ENCODE data around the gene KY.

Gene KY

DNA sequence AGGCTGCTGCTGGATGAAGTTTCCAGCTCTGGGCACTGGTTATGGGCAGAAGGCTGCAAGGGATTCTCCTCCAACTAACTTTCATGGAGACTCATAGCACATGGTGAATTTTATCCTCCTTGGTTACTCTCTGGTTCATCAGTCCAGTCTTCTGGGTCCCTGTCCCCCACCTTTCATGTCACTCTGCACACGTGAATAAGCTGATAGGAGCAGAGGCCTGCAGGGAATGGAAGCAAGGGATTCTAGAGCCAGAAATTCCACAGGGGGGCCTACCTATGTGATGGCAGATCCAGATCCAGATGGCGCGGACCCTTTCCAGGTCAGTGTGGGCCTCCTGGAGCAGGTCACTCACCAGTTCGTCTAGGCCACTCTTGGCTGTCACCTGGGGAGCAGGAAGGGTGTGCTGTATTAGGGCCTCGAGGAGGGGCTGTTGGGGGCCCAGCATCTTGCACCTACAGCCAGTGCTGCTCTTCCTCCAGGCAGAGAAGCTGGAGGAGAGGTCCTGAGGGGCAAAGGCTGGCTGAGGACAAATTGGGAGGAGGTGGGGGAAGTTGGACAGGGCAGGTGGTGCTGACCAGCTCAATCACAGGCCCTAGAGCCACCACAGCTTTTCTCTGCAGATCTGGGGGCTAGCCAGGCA is 30.2 kb downstream of the KY start:
- H3K4me3 ChIP-seq (ENCODE audit: low read depth, low read length): no peak overlapping the region

GRCh38 chr3:134619884-134620445 is 30.9 kb downstream of the KY start:
- H3K4me3 ChIP-seq (ENCODE audit: low read depth, low read length): no peak overlapping the region

- H3K4me3 ChIP-seq (ENCODE audit: low read depth, low read length): no peak overlapping the region
Measured at GRCh38 chr3:134619301-134619615, 31.6 kb downstream of the KY start.

DNA sequence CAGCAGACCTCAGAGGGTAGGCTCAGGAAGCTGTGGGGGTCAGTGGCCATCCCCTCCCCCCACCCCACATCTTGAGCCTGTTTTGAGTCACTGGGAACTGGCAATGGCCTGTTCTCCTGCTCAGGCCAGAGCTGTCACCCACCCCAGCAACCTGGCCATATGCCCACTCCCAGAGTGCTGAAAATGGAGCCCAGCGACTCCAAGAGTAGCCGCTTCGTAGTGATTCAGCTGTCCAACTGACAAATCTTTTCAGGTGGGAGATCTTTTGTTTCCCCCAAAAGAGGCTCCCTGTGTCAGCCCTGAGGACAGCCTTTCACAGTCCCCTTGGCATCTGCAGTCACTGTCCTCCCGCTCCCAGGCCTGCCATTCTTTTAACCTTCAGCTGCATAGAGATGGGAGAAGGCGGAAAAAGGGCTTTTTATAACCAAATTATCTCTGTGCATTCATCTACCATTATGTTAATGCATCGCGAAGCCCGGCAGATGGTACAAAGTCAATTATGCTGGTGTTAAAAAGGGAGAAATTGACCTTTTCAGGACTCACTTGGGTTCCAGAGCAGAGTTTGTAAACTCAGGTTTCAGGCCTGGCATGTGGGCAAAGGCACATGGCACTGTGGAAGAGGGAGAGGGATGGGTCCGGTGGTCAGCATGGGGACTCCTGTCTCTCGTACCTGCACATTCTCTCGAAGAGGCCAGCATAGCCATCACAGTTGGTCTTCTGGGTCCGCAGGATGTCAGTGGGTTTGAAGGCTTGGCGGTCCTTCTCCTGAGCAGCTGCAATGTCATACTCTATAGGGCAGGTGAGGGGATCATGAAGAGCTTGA is 32.1 kb downstream of the KY start:
- H3K4me3 ChIP-seq (ENCODE audit: low read depth, low read length): no peak overlapping the region

DNA sequence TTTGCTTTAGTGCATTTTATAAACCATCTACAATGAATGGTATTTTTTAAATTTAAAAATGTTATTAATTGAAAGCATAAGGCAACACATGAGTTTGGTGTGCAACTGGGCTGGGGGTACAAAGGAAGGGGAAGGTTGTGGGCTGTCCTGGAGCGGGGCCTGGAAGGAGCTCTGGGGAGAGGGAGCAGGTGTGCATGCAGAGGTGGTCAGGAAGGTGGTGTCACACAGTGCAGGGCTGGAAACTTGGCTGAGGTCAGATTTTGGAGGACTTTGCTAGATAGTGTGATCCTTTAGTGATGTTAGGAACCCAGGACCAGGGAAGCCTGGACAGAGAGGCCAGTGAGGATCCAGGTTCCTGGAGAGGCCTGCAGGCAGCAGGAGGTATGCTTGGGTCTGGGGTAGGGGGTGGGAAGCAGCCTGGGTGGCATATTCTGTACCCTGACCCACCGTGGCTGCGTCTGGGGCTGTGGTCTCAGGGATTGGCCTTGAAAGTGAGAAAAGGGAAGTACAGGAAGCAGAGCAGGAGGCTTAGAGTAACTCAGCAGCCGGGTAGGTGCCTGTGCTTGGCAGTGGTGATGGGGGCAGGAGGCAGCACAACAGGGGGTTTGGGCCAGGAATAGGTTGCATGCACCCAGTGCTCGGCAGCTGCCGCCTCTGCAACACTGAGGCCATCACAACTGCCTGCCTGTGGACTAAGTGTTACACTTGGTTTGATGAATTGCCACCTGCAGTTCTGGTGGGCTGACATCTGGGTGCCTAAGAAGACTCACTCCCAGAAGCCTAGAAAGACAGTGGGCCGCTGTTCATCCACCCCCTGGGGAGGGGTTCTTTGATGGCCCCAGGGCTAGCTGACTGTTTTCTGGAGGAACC is 33.0 kb downstream of the KY start:
- H3K4me3 ChIP-seq (ENCODE audit: low read depth, low read length): no peak overlapping the region

DNA sequence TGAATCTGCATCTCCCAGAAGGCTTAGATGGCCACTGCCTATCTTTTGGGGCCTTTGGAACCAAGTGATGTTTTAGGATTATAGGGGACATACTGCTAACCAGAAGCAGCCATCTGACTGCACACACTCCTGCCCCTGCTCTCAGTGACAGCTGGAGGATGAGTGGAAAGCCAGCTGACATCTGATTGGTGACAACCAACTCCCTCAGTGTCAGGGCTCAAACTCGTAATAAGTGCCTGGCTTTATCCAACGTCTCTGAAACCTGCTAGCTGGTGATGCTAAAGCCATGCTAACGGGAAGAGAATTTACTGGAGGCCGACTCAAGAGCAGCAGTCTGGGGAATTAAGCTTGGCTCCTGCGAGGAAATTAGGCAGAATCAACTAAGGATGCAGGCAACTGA is 35.1 kb downstream of the KY start:
- H3K4me3 ChIP-seq (ENCODE audit: low read depth, low read length): no peak overlapping the region

DNA sequence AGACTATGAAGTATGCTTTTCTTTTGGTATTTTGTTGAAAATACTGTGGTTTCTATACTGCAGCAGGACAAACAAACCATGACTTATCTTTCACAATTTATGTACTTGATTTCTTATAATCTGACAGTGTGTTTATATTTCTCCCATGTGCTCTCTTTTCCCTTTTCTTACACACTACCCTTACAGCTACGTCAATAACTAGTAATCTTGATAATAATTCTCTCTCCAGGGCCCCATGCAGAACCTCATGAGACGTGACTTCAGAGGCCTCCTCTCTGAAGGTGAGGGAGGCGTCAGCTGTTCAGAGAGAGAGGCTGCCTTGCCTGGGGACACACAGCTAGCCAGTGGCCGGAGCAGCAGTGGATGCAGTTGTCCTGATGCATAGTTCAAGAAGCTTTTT is 35.9 kb downstream of the KY start:
- H3K4me3 ChIP-seq (ENCODE audit: low read depth, low read length): no peak overlapping the region

GRCh38 chr3:134613006-134613520 is 37.8 kb downstream of the KY start:
- no peak overlapping the region for H3K4me3 ChIP-seq (ENCODE audit: low read depth, low read length)

GRCh38 chr3:134611516-134611915 is 39.3 kb downstream of the KY start:
- H3K4me3 ChIP-seq (ENCODE audit: low read depth, low read length): no peak overlapping the region

- no peak overlapping the region for H3K4me3 ChIP-seq (ENCODE audit: low read depth, low read length)
Measured at GRCh38 chr3:134610432-134611385, 40.1 kb downstream of the KY start.

DNA sequence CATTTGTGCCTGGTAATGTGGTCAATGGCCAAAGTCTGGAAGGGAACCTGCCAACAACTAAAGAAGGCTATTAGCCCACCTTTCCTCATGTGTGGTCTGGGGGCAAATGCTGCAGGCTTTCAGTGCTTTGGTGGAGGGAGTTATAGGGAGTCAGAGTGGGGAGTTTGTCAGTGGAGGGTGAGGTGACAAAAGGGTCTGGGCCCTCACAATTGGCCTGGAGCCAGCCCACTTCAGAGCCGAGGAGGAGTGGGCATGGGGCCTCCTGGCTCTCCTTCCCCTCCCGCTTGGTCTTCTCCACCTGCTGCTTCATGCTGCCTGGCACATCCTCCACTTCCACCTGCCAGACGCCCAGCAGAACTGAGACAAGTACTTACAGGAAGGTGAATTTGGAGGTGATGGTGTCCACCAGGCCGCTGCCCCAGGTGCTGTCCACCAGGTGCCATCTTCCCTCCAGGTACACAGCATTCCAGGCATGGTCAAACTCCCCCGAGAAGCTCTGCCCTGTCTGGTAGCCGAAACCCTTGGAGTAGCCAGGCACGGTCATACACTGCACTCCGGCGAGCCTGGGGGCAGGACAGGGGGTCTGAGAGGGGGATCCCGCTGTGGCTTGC is 40.9 kb downstream of the KY start:
- no peak overlapping the region for H3K4me3 ChIP-seq (ENCODE audit: low read depth, low read length)

DNA sequence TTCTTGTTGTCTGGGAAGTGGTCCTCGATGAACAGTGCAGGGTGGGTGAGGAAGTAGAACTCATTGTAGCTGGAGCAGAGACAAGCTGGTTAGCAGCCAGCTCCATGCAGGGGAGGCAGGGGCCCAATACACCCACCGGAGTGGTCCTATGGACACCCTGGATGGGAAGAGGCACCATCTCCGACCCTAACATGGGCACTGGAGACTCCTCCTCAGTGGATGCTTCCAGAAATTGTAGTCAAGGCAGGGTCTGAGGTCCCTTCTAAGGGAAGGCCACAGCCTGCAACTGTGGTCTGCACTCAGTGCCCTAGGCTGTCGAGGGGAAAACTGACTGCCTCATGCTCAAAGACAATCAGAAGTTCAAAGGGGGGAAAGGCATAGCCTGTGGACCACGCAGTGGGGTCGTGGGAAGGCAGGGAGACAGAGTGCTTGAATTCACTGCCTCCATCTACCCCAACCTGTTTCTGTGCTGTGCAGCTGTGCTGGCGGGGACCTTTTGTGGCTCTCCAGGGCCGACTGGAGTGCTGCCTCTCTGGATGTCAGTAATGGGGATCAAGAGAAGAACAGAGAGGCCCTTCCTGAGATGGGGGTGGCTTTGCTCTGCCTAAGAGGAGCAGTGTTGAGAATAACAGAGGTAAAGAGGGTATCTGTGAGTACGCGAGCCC is 41.9 kb downstream of the KY start:
- no peak overlapping the region for H3K4me3 ChIP-seq (ENCODE audit: low read depth, low read length)

DNA sequence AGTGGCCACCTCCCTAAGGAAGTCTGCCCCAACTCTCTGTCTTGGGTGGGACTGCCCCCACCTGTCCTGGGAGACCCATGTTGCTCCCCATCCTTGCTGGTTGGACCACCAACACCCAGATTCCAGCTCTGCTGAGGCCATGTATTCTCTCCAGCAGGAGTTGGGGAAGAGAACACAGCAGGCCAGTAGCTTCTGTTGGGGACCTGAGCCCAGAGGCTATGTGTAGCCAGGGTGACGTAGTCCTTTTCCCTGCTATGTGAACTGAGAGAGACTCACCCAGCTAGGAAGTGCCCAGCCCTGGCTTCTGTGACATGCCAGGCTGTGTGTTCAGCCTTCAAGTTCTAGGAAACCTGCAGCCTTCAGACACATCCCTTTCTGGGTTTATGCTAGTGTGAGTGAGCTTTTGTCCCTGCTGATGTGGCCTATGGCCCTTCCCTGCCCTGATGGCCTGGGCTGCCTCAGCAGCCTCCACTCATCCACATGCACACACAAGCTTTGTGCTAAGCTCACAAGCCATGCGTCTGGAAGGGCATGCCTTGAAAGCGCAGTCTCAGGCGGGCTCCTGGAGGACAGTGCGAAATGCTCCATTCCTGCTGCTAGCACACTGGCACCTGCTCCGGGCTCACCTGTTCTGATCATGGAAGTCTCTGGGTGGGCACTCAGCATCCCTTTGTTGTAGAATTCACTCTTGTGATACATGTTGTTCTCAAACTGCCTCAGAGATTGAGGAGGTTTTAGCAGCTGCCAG is 42.6 kb downstream of the KY start:
- no peak overlapping the region for H3K4me3 ChIP-seq (ENCODE audit: low read depth, low read length)

- no peak overlapping the region for H3K4me3 ChIP-seq (ENCODE audit: low read depth, low read length)
Measured at GRCh38 chr3:134607054-134608022, 43.5 kb downstream of the KY start.

DNA sequence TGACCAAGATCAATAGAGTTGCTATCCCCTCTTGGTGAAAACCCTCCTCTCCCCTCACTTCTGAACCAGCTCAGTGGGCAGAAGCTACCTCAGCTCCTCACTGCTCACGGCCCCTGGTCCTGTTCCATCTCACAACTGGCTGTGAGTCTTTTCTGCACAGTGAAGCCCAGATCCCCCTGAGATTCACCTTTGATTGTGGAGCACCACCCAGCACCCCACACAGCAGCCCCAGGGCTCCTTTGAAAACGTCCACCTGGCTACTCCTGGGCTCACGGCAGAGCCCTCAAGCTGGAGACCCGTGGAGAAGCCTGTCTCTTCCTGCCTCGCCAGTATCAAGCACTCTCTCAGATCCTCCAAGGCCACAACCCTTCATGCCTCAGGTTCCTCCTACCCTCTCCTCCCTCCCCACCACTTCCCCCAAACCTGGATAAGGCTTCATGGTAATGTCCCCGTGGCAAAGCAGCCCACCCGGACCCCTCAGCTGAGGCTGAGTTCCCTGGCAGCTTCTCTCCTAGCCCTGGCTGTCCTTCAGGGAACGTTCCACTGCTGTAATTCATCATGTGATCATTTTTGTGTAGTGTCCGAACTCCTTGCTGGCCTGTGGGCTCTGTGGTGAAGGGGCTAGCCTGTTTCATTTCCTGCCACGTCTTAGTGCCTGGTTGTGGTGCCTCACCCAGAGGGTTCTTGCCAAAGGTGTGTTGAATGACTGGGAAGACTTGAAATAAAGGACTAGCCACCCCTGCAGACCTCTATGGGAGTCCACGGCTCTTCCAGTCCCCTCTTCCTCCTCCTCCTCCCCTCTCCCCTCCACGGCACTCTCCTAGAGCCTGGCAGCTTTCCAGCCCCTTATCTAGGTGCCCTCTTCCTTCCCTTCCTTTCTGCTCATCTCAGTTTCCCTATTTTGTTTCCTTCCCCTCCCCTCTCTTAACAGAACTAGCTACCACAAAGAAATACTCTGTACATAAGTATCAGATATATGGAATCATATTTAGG is 44.5 kb downstream of the KY start:
- no peak overlapping the region for H3K4me3 ChIP-seq (ENCODE audit: low read depth, low read length)

- H3K4me3 ChIP-seq (ENCODE audit: low read depth, low read length): no peak overlapping the region
Measured at GRCh38 chr3:134605556-134605955, 45.3 kb downstream of the KY start.
